A549 (cell line): Measurements from ENCODE around the gene ARHGAP42.

Source experiments
- BCL3 ChIP-seq: fragments of >200 bp; sonication (Bioruptor Twin); formaldehyde crosslinking; IDR thresholded peaks from 3 replicates; pipeline ENCODE4 v1.6.1; 2016
- BHLHE40 ChIP-seq: IDR thresholded peaks from 2 replicates; pipeline ENCODE4 v1.6.1; 2012; ENCODE audit warnings: low read depth, low read length, inconsistent platforms
- CEBPB ChIP-seq, 2 experiments: fragments of >200 bp in 1 of 2; sonication (Bioruptor Twin) in 1 of 2; formaldehyde crosslinking in 1 of 2; IDR thresholded peaks; 2 replicates each; pipeline ENCODE4 v1.6.1; 2012 to 2016
- CHD2 ChIP-seq: fragments of 150-350 bp; IDR thresholded peaks from 2 replicates; pipeline ENCODE4 v1.6.1; 2014; ENCODE audit warnings: low read length; ENCODE audit not compliant: partially characterized antibody
- CTCF ChIP-seq: fragments of >200 bp; sonication (Bioruptor Twin); formaldehyde crosslinking; IDR thresholded peaks from 3 replicates; pipeline ENCODE4 v1.5.1; 2016
- EP300 ChIP-seq, 2 experiments: fragments of >200 bp; sonication (Bioruptor Twin); formaldehyde crosslinking; IDR thresholded peaks; 2 replicates in 1 of 2; 3 replicates in 1 of 2; pipeline ENCODE4 v1.6.1; 2016 to 2017
- HMGXB4 ChIP-seq: fragments of 250-450 bp; sonication (Bioruptor Pico); IDR thresholded peaks from 2 replicates; pipeline ENCODE4 v1.5.0; 2021; ENCODE audit warnings: mild to moderate bottlenecking, moderate library complexity, borderline replicate concordance
- MAX ChIP-seq: IDR thresholded peaks from 2 replicates; pipeline ENCODE4 v1.6.1; 2012
- POLR2A ChIP-seq: IDR thresholded peaks from 2 replicates; pipeline ENCODE4 v1.6.1; 2012; ENCODE audit warnings: mild to moderate bottlenecking, low read length
- RCOR1 ChIP-seq: fragments of 150-350 bp; IDR thresholded peaks from 2 replicates; pipeline ENCODE4 v1.6.1; 2014; ENCODE audit warnings: antibody characterized with exemption, low read length, low read depth
- SMC3 ChIP-seq: fragments of >200 bp; sonication (Bioruptor Twin); formaldehyde crosslinking; IDR thresholded peaks from 3 replicates; pipeline ENCODE4 v1.6.1; 2018; ENCODE audit warnings: inconsistent platforms

- TF ChIP-seq RCOR1 (no peak), CTCF (no peak), MAX (no peak), BHLHE40 (no peak), CHD2 (no peak), POLR2A (no peak), BCL3 (no peak), HMGXB4 (no peak), SMC3 (no peak), EP300 (IDR thresholded peaks at IDR 0.05) (no peak), CEBPB (IDR thresholded peaks at IDR 0.05) (no peak)
These were observed 125.4 kb downstream of the ARHGAP42 start for GRCh38 chr11:100812517-100812916.
